PC-3 (cell line): ENCODE results near the gene PTPRN2.

ENCODE experiments used
- EZH2 ChIP-seq: fragments of 300-600 bp; sonication (generic); IDR thresholded peaks from one replicate; pipeline ENCODE4 v1.6.1; 2017; ENCODE audit warnings: antibody characterized with exemption, mild to moderate bottlenecking, low read length; ENCODE audit not compliant: unreplicated experiment
- EZH2phosphoT487 ChIP-seq: fragments of 300-600 bp; sonication (generic); IDR thresholded peaks from 2 replicates; pipeline ENCODE4 v1.6.1; 2018; ENCODE audit warnings: mild to moderate bottlenecking, antibody characterized with exemption, low read length, borderline replicate concordance
- TF ChIP-seq, protein P1 (sequence below): fragments of 300-600 bp; sonication (generic); conservative IDR thresholded peaks from 2 replicates; pipeline ENCODE4 v1.5.1; 2017; ENCODE audit warnings: antibody characterized with exemption, low read depth, mild to moderate bottlenecking, low read length

DNA sequence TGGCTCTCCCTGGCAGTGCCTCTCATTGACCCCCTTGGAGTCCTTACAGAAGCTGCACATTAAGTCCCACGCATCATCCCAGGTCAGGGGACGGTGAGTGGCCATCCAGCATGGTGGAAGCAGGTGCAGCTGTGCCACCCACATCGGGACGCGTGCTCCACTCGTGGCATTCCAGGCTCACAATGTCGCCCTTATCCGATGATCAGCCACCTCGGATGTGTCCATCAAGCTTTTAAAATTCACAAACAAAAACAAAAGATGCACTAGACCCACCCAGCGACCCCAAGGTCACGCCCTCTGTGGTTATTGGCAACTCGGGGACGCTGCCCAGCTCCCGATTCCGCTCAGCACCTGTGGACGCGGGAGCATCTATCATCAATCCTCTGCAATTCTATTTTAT, 530.9 kb downstream of the PTPRN2 start:
- TF ChIP-seq EZH2phosphoT487 = no peak
- TF ChIP-seq, protein P1, sequence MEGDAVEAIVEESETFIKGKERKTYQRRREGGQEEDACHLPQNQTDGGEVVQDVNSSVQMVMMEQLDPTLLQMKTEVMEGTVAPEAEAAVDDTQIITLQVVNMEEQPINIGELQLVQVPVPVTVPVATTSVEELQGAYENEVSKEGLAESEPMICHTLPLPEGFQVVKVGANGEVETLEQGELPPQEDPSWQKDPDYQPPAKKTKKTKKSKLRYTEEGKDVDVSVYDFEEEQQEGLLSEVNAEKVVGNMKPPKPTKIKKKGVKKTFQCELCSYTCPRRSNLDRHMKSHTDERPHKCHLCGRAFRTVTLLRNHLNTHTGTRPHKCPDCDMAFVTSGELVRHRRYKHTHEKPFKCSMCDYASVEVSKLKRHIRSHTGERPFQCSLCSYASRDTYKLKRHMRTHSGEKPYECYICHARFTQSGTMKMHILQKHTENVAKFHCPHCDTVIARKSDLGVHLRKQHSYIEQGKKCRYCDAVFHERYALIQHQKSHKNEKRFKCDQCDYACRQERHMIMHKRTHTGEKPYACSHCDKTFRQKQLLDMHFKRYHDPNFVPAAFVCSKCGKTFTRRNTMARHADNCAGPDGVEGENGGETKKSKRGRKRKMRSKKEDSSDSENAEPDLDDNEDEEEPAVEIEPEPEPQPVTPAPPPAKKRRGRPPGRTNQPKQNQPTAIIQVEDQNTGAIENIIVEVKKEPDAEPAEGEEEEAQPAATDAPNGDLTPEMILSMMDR = no peak
- no peak for TF ChIP-seq EZH2
